Heart left ventricle (tissue), 13 donors: Measurements from ENCODE around the gene LPP.

Experiments used
- POLR2A ChIP-seq, 2 donors: fragments of 450-650 bp; IDR thresholded peaks; one replicate each; pipeline ENCODE4 v1.6.1; 2017; ENCODE audit warnings: antibody characterized with exemption in 2 of 2, mild to moderate bottlenecking in 2 of 2, moderate library complexity in 2 of 2
- TF ChIP-seq, protein P1 (sequence below), 12 donors: fragments of 200-600 bp; sonication (generic) in 4 of 12; IDR thresholded peaks; one replicate each; pipeline versions ENCODE4 v1.5.0 to v1.8.0; 2018 to 2022; ENCODE audit warnings: antibody characterized with exemption in 12 of 12, mild to moderate bottlenecking in 5 of 12
- donor health status: ischemic (EF 13 %, LVEDD 7.1; RV severe dilation, severe dysfunction).
- donor health status: DM: no; HTN: yes; CAD: no.
- donor health status: DM: no; HTN: no; CAD: no.
- donor health status: ischemic (EF 25% LVEDD 6.9; RV normal size, moderate dysfunction).
- donor health status: ischemic (EF 25% LVEDD 5.7; RV mildly dilated, moderate dysfunction).
- donor health status: ischemic (EF 35%, LVEDD 5.7; RV mildly dilated, moderate dysfunction).
- donor health status: nonischemic (EF 11% LVEDD 7.7; RV severe dilation, severe dysfunction).
- donor health status: DM: yes; HTN: yes; CAD: no.
- donor health status: PGD.
- donor health status: ischemic (EF 29% LVEDD 5.4; RV normal size, mild dysfunction).
- donor health status: nonischemic (EF 23%, LVEDD 6.1; RV moderate dilation, normal function).

- TF ChIP-seq, protein P1, sequence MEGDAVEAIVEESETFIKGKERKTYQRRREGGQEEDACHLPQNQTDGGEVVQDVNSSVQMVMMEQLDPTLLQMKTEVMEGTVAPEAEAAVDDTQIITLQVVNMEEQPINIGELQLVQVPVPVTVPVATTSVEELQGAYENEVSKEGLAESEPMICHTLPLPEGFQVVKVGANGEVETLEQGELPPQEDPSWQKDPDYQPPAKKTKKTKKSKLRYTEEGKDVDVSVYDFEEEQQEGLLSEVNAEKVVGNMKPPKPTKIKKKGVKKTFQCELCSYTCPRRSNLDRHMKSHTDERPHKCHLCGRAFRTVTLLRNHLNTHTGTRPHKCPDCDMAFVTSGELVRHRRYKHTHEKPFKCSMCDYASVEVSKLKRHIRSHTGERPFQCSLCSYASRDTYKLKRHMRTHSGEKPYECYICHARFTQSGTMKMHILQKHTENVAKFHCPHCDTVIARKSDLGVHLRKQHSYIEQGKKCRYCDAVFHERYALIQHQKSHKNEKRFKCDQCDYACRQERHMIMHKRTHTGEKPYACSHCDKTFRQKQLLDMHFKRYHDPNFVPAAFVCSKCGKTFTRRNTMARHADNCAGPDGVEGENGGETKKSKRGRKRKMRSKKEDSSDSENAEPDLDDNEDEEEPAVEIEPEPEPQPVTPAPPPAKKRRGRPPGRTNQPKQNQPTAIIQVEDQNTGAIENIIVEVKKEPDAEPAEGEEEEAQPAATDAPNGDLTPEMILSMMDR (IDR thresholded peaks at IDR 0.05), result no peak
- peak in 1 of 2 donors; percentile 42 for TF ChIP-seq POLR2A (IDR thresholded peaks at IDR 0.05)
Observed at GRCh38 chr3:188230962-188231361, 77.0 kb downstream of the LPP start.
